ENCODE data around the gene PLEKHA7.
A peak's percentile ranks its signal among the peaks of the same experiment; 100 is the strongest.
"Not testable (repeated sequence)": the region's sequence is repeated elsewhere in the genome, so short reads cannot be mapped to it uniquely, and the experiment has no call there.

PLEKHA7 gene

DNA sequence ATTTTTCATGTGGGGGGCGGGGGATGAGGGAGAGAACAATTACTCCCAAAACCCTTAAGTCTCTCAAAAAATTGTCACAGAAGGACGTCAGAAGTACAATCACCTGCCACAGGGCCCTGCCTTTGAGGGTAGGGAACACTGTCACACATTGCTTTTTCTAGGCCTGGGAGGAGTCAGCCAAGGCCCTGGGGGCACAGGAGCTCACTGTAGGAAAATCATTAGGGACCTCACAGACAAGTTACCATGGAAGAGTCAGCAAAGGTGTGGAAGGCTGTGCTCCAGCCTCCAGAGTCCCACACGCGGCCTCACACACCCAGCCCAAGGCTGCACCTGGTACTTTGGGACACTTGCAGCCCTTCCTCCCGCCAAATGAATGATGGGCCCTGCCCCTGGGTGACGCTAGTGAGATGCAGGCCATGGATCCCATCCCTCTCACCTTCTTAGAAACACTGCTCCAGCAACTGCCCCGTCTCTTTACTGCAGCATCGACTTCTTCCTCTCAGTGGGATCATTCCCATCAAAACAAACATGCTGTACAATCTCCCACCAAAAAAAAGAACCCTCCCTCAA, 3.3 kb downstream of the PLEKHA7 start:
- DNase-seq, result no peak

DNA sequence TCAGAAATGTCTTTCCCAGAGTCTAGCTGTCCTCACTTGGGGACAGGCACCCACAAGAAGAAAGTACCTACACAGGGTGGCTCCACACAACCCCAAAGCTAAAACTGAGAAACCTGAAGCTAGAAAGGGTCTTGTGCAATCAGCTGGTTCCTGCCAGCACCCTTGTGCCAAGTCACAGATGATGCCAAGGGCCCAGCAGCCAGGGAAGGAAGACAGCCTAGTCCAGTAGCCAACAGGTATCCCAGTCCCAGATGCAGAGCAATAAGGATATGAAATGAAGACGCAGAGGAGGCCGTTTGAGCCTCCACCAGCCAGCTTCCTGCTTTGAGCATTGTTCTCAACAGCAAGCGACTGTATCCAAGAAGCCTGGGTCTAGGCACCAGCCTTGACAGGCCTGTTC, 6.1 kb downstream of the PLEKHA7 start:
- DNase-seq, result no peak

DNA sequence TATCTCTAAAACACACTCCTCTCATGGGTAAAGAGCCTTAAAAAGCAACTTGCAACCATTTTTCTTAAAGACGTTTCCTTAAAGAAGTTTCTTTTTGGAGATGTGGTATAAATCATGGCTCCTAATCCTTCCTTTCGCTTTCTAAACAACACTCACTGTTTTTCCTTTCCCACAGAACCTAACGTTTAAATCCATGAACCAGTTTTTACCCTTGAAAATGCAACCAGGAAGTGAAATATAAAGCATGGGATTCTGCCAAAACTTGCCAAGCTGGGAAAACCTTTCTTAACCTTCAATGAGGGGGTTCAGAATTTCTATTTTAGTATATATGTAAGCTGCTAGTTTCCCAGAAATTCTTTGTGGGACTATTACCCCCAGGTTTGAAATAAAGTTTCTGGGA, 8.6 kb downstream of the PLEKHA7 start:
- no peak for DNase-seq

DNA sequence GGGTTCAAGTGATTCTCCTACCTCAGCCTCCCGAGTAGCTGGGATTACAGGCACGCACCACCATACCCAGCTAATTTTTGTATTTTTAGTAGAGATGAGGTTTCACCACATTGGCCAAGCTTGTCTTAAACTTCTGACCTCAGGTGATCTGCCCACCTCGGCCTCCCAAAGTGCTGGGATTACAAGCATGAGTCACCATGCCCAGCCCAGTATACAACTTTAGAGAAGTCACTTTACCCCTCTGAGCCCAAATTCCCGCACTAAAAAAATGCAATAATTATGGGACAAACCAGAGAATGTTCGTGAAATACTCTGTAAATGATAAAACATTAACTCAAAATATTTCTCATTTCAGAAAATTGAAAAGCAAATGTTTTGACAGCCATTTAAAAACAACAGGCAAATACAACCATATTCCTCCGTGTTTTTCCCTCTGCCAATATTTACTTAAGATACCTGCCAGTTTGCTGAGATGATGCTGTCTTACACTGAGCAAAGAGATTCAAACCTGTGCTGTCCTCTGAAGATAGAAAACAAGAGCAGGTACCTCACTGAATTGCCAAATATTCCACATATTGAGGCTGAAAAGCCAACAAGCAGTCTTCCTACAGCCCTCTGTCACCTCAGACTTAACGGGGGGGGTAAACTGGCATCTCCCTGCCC, 9.6 kb downstream of the PLEKHA7 start:
- DNase-seq, result no peak

DNA sequence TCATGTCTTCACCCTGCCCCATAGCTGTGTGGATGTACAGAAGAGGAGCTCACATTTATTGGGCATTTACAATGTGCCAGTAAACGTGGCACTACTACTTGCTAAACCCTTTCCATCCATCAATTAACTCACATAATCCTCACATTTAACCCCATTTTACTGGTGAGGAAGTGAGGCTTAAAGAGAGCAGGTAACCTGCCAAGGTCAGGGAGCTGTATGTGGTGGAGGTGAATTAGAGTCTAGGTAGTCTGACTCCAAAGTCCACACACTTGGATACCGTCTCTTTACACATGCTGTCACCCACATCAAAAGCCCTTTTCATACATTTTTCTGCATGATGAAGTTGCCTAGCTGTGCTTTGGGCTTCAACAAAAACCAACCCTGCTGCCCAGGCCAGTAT, 10.8 kb downstream of the PLEKHA7 start:
- DNase-seq, result no peak

DNA sequence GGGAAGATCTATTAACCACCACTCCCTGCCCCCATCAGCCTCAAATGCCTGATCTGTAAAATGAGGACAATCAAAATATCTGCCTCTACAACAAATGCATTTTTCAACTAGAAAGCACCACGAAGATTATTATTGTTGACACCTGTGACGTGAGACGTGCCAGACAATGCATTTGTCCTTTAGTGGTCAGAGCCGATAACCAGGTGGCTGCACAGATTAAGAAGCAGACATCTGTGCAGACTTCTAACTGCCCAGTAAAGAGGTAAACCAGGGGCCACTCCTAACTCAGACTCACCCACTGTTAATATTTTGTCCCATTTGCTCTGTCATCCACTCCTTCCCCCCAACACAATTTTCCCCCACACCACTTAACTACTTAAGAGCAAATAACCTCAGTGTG, 11.7 kb downstream of the PLEKHA7 start:
- DNase-seq, result no peak

DNA sequence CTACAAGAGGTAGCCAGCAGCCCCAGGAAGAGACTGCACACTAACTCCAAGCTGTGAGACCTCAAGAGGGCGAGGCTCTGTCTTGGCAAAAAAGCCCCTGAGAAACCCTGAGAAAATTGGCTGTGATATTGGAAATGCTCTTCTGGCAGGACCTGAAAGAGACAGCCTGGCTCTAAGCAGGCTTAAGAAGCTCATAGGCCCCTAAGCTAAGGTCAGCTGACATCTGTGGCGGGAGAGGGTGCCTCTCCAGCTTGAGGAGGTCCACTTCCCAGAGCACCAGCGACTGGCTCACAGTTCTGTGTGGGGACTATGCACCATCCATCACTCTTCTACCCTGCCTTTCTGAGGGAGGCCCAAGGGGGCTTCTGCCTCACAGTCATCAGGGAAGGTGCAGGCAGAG, 12.4 kb downstream of the PLEKHA7 start:
- no peak for DNase-seq

DNA sequence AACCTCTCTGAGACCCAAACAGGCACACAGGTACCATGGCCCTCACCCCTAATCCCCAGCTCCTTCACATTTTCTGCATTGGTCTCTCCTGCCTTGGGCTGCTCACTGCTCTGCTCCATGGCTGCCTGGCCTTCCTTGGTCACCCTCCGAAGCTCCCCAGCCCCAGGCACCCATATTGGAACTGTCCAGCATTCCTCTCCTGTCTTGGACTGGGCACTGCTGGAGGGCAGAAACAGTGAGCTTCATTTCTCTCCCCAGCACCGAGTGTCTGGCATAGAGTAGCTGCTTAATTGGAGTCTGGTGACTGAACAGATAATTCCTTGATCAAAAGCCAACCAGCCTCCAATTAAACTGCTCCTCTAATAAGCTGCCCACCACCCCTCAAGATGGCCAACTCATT, 13.2 kb downstream of the PLEKHA7 start:
- DNase-seq, result no peak

DNA sequence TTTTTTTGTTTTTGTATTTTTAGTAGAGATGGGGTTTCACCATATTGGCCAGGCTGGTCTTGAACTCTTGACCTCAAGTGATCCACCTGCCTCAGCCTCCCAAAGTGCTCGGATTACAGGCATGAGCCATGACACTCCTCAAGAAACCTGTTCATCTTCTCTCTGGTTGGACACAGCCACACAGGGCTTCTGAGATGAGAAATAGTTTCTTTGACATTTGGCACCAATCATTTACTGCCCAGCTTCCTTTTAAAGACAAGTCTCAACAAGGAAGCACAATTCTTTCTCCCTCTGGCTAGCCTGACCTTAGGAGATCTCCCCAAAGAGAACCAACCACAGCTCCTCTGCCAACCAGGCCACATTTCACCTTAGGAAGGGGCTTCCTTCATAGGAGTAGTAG, 14.0 kb downstream of the PLEKHA7 start:
- not testable (repeated sequence) for DNase-seq

DNA sequence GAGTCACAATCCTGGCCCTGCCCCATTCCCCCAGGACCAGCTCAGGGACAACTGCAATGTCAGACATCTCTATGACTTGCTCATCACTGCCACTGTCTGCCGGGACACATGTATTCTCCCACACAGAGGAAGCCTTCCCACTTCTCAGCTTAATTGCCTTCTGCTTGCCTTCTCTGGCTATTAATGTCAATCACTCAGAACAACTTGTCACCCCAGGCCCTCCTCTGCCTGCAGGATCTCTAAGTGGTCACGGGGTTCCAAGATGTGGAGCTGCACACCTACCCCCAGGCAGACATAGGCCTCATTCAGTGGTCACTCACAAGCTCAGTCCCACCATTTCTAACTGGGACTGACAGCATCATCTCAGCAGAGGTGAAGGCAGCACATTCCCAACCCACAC, 15.1 kb downstream of the PLEKHA7 start:
- no peak for DNase-seq

DNA sequence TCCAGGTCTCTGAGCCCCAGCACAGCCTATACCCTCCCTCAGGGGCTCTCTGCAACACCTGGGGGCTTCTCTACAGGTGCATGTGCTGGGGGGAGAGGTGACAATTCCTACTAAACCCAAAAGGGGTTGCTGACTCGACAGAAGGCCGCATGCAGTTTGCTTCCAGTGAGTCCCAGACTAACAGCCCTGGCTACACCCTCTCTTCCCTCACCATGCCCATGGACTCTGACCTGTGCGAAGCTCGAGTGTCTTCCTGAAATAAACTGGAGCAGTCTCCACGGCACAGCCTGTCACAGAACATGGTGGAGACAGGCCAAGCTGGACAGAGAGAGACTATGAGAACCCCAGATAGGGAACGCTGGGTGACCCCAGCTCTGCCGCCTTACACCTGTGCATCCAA, 16.6 kb downstream of the PLEKHA7 start:
- no peak for DNase-seq

DNA sequence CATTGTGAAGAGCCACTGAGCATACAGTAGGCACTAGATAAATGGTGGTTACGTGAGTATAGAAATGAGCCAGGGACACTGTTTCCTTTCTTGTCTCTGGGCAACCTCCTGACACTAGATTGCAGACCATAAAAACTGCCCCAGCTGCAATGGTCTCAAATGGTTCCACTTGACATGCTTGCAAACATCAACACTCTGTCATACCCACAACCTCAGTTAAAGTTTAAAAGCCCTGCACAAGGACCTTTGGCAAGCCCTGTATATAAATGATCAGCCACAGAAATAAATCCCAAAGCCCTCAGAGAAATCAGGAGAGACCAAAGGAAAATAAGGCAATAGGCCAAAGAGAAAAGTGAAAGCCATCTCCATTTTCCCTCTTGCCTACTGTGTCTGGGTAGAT, 20.7 kb downstream of the PLEKHA7 start:
- no peak for DNase-seq

DNA sequence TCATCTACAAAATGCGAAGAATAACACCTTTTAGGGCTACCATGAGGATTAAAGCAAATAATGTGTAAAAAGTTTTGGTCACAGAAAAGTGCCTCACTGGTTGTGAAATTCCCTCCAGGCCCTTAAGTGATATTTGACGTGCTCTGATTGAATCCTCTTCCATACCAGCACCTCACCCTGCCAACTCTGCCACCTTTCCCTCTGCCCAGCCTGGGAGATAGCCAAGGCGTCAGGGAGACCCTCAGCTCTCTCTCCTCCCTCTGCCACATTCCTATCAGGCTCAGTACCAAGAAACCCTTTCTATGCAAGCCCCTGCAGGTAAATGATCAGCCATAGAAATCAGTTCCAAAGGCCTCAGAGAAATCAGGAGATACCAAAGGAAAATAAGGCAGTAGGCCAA, 21.4 kb downstream of the PLEKHA7 start:
- no peak for DNase-seq

DNA sequence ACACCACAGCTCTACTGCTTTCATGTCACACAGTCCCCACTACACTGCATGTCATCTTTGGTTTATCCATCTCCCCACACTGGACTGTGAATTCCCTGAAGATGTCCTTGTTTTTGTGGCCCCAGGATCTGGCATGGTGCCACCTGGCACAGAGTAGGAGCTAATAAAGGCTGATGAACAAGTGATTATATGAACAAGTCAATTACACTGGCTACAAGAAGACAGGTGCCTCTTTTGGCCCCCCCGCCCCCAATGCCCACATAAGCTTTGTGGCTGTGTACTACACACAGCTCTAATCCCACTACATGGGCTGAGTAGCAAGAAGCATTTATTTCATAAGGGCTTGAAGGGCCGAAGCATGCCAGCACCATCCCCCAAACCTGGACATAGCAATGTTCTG, 24.7 kb downstream of the PLEKHA7 start:
- DNase-seq, result no peak

DNA sequence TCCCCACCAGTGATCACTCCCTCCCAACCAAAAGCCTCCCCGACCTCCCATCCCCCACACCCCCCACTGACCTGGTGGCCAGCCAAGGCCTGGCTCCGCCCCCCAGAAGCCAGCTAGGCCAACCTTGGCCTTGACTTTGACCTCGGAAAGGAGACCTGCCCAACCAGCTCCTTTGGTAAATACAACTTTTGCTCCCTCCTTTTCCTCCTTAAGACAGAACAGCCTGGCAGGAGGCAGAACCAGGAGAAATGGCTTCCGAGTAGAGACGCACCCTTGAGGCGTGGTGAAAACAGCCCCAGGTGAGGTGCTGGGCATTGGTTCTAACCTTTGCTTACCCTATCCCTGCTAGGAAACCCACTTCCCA, 27.0 kb downstream of the PLEKHA7 start:
- no peak for DNase-seq

DNA sequence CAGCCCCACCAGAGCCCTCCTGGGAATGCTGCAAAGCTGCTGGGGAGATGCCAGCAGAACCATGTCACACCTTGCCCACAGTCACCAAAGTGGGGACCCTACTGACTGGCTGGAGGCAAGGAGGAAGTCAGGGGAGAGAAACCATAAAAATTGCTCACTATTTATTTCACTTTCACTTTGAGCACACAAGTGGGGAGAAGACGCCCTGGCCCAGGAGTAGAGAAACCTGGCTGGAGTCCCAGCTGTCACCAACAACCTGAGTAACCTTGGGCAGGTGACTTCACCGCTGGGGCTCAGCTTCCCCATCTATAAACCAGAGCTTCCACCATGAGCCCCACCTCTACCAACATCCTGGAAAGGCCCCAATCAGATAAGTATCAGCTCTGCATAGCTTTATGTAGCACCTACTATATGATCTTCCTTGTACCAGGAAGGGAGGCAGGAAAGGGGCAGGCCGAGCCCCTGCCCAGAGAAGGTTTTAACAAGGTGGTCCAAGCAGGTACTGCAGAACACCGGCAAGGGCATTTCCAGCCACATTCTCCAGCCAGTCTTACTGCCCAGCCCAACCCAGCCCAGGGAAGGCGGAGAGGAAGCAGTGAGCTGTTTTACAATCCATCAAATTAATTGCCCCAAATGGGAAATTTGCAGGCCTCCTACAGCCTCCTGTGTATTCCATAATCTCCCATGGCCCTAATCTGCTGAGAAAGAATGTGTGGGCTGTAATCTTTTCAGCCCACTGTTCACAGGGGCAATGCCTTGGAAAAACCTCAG, 27.6 kb downstream of the PLEKHA7 start:
- no peak for DNase-seq

DNA sequence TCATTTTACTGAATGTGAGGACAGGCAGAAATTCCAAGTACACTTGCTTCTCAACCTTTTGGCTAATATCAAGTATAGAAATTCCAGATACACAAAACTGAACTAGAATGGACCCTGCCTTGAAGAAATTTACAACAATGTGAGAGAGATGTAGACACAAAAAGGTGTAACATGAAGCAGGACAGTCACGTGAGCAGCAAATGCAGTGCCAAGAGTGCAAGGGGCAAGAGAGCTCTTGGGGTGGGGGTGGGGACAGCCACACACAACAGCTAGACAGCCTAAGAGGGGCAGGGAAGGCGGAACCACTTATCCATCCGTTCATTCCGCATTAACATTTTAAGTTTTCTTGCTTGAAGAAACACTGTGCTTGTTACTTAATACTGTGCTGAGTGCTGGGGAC, 28.9 kb downstream of the PLEKHA7 start:
- no peak for DNase-seq

DNA sequence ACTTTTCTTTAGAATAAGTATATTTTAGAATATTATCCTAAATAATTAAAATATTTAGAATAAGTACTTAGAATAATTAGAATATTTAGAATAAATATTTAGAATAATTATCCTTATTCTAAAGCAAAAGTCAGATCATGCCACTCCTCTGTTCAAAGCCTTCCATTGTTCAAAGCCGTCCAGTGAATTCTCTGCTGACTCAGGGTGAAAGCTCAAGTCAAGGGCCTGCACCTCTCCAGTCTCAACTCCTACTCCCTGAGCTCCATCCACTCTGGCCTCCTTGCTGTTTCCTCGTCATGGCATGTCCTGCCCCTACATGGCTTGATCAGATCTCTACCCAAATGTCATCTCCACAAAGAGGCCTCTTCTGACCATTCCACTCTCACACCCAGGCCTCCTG, 30.0 kb downstream of the PLEKHA7 start:
- no peak for DNase-seq

DNA sequence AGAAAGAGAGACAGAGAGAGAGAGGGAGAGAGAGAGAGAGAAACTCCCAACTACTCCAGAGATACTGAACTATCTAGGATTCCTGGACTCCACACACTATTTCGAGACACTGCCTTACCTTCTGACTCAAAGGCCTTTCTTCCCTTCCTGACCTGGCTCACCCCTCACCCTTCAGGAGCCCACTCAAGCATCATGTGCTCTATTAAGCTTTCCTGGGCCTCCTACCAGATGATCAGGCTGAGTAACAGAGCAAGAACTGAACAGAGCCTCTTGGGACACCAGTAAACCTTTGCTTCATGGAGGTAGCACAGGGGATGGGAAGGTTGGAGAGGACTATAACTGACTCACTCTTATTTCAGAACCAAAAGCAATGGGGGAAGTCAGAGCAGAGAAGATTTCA, 31.4 kb downstream of the PLEKHA7 start:
- DNase-seq, result no peak

DNA sequence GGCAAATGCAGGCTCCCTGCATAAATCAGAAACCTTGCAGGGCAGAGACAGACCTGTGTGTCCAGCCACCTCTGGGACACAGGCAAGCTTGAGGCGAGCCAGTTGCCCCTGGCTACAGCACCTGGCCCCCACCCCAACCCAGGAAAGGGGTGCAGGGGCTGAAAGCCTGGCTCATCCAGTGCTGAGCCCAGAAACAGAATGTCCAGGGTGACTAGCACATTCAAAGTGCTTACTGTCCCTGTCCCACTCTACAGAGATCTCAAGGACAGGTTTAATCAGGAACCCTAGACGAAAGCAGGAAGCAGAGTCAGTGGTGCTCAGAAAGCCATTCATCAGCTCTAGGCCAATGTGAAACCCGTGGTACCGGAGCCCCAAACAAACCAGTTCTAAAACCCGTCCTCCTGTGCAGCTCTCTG, 31.9 kb downstream of the PLEKHA7 start:
- no peak for DNase-seq

DNA sequence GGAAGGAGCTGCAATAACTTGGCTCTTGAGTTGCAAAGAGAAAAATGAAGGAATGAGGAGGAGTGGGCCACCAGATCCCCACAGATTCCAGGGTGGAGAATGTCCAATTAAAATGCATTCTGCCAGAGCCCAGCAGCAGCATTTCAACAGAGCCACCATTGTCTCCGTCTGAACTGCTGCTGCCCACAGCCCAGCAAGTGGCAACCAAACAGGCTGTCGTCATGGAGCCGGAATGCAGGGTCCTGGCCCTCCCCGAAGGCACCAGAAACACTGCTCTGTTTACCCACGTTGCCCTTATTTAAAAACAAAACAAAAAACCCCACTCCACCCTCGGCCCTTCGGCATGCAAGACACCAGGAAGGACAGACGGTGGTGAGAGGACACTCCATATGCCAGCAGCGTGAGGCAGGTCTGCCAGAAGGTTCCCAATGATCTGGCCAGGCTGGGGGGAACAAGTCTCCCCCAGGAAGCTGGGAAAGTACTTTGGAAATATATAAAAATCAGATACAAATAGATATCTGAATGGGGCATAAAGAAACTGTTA, 32.5 kb downstream of the PLEKHA7 start:
- peak; percentile 73 for DNase-seq

DNA sequence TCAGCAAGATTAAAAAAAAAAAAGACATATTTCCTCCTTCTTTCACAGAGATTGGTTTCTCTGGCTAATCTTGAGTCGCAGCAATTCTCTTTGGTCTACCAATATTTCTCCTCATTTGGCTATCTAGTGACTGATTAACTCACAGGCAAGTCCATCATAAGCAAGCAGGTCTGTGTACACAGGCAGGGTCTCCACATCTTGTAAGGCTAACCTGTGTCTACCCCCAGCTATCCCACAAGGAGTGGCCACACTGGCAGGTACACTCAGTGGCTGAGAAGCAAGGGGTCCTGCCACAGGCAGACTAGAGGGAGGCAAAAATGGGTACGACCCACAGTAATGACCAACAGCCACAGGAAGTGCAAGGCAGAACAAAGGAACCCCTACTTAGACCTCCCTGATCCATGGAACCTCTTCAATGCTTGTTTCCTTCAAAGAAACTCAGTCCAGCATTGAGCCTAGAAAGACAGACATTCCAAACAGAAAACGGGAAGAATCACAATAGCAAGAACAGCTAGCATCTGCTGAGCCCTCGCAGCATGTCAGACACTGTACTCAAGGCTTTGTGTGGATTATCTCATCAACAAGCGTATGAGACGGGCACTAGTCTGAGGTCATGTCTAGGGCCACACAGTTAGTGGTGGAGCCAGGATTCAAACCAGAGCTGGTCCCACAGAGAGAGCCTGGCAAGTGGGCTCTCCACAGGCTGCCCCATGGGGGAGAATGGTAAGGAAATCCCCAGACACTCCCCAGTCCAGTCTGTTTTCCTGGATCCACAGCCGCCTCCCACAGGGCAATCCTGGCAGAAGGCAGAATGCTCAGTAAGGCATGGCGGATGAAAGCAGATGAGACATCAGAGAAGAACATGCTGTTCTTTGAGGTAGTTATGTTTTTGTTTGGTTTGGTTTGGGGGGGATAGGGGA, 34.3 kb downstream of the PLEKHA7 start:
- DNase-seq, result no peak

DNA sequence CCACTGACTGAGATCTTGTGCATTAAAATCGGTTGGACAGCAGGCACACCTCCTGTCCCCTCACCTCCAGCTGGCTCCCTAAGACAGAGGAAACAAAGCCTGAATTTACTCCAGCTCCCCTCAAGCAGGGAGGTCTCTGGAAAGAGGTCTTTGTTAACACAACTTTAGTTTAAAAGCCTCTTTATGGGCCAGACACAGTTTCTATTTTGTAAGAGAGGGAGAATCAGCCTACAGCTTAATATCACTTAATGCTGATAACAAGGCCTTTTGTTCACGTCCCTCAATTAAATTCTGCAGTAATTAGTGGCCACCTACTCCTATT, 36.3 kb downstream of the PLEKHA7 start:
- DNase-seq, result no peak
